GM12878 (cell line): ENCODE results near the gene RARRES1.

Experiments
- GABPA ChIP-seq: IDR thresholded peaks from 2 replicates; pipeline ENCODE4 v1.6.1; 2014; ENCODE audit warnings: antibody characterized with exemption, low read depth, mild to moderate bottlenecking, inconsistent platforms
- MYB ChIP-seq: fragments of 150-350 bp; IDR thresholded peaks from 2 replicates; pipeline ENCODE4 v1.6.1; 2014; ENCODE audit warnings: mild to moderate bottlenecking, low read depth, low read length, borderline replicate concordance
- NR2F1 ChIP-seq: fragments of 450-650 bp; conservative IDR thresholded peaks from 2 replicates; pipeline ENCODE4 v1.6.1; 2017; ENCODE audit warnings: mild to moderate bottlenecking
- PAX8 ChIP-seq: fragments of 450-650 bp; IDR thresholded peaks from 2 replicates; pipeline ENCODE4 v1.6.1; 2017; ENCODE audit warnings: mild to moderate bottlenecking, moderate library complexity
- POLR2A ChIP-seq: IDR thresholded peaks from 2 replicates; pipeline ENCODE4 v1.6.1; 2011; ENCODE audit warnings: low read depth, mild to moderate bottlenecking, low read length
- POLR2AphosphoS5 ChIP-seq: IDR thresholded peaks from 2 replicates; pipeline ENCODE4 v1.6.1; 2011; ENCODE audit warnings: mild to moderate bottlenecking, low read length, inconsistent platforms
- RAD21 ChIP-seq: IDR thresholded peaks from 2 replicates; pipeline ENCODE4 v1.6.1; 2011; ENCODE audit warnings: mild to moderate bottlenecking, low read depth, low read length, moderate library complexity; ENCODE audit not compliant: insufficient read depth
- SIN3A ChIP-seq: IDR thresholded peaks from 2 replicates; pipeline ENCODE4 v1.6.1; 2012; ENCODE audit warnings: low read depth, low read length, improper control_type of control experiment
- TF ChIP-seq, protein P1 (sequence below): IDR thresholded peaks from 2 replicates; pipeline ENCODE4 v1.6.1; 2012; ENCODE audit warnings: low read depth, low read length, improper control_type of control experiment
- TF ChIP-seq, protein P2 (sequence below), 3 experiments: IDR thresholded peaks in 2 of 3; conservative IDR thresholded peaks in 1 of 3; 2 replicates each; pipeline ENCODE4 v1.5.1; 2011; ENCODE audit warnings: low read depth in 3 of 3, low read length in 3 of 3, mild to moderate bottlenecking in 3 of 3, control low read depth in 2 of 3, moderate library complexity in 2 of 3, inconsistent platforms in 1 of 3, mixed read lengths in 1 of 3; ENCODE audit not compliant: control insufficient read depth in 2 of 3, insufficient read depth in 1 of 3; ENCODE audit errors: extremely low read depth in 1 of 3

DNA sequence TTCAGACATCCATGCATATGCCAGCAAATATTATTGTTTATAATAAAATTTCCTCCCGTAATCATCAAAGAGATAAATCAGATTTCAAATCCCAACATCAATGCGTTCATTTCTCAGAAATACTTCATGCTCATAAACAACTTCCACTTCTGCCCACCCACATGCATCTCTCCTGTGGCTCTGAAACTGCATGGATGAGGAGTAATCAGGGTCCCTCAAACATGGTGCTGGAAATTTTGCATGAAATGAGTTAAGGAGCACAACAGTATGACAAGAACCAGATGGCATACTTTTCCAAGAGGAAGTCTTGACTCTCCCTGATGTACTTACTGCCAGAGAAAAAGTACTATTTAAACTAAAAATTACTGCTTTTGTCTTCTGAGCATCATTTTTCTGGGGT, 42.7 kb upstream of the RARRES1 start:
- no peak for TF ChIP-seq POLR2AphosphoS5
- TF ChIP-seq RAD21: no peak
- TF ChIP-seq, protein P1, sequence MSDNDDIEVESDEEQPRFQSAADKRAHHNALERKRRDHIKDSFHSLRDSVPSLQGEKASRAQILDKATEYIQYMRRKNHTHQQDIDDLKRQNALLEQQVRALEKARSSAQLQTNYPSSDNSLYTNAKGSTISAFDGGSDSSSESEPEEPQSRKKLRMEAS: no peak
- TF ChIP-seq, protein P2, sequence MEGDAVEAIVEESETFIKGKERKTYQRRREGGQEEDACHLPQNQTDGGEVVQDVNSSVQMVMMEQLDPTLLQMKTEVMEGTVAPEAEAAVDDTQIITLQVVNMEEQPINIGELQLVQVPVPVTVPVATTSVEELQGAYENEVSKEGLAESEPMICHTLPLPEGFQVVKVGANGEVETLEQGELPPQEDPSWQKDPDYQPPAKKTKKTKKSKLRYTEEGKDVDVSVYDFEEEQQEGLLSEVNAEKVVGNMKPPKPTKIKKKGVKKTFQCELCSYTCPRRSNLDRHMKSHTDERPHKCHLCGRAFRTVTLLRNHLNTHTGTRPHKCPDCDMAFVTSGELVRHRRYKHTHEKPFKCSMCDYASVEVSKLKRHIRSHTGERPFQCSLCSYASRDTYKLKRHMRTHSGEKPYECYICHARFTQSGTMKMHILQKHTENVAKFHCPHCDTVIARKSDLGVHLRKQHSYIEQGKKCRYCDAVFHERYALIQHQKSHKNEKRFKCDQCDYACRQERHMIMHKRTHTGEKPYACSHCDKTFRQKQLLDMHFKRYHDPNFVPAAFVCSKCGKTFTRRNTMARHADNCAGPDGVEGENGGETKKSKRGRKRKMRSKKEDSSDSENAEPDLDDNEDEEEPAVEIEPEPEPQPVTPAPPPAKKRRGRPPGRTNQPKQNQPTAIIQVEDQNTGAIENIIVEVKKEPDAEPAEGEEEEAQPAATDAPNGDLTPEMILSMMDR (IDR thresholded peaks at IDR 0.05 in 2 of 3, conservative IDR thresholded peaks at IDR 0.05 in 1 of 3; ENCODE audit: control insufficient read depth in 2 of 3, extremely low read depth in 1 of 3, insufficient read depth in 1 of 3, low read depth in 3 of 3, low read length in 3 of 3): no peak
- no peak for TF ChIP-seq POLR2A
- TF ChIP-seq PAX8: no peak
- TF ChIP-seq MYB: no peak
- no peak for TF ChIP-seq SIN3A
- no peak for TF ChIP-seq GABPA
- no peak for TF ChIP-seq NR2F1
